Muscle layer of duodenum (tissue), 2 donors: ENCODE results near the gene OSCAR.
A peak's percentile ranks its signal among the peaks of the same experiment; 100 is the strongest.

Experiments used
- H3K27ac ChIP-seq: one replicate; pipeline ENCODE4 v1.7.0; 2013; ENCODE audit warnings: mild to moderate bottlenecking, low read length
- H3K27me3 ChIP-seq: one replicate; pipeline ENCODE4 v1.7.0; 2013; ENCODE audit warnings: low read depth, mild to moderate bottlenecking, control low read depth, low read length
- H3K36me3 ChIP-seq, 2 donors: one replicate each; pipeline ENCODE4 v1.7.0; 2013; ENCODE audit warnings: low read length in 2 of 2, control low read depth in 1 of 2, mild to moderate bottlenecking in 1 of 2; ENCODE audit not compliant: insufficient read depth in 2 of 2, control insufficient read depth in 1 of 2
- H3K4me1 ChIP-seq, 2 donors: one replicate each; pipeline ENCODE4 v1.7.0; 2013; ENCODE audit warnings: low read length in 2 of 2, mild to moderate bottlenecking in 2 of 2, control low read depth in 1 of 2, moderate library complexity in 1 of 2; ENCODE audit not compliant: insufficient read depth in 2 of 2, control insufficient read depth in 1 of 2
- H3K4me3 ChIP-seq, 2 donors: one replicate each; pipeline ENCODE4 v1.7.0; 2013; ENCODE audit warnings: low read length in 2 of 2, low read depth in 1 of 2, mild to moderate bottlenecking in 1 of 2
- H3K9me3 ChIP-seq, 2 donors: one replicate each; pipeline ENCODE4 v1.7.0; 2013; ENCODE audit warnings: low read length in 2 of 2, control low read depth in 1 of 2, mild to moderate bottlenecking in 1 of 2; ENCODE audit not compliant: control insufficient read depth in 1 of 2
- donor health status: healthy.

OSCAR gene, protein sequence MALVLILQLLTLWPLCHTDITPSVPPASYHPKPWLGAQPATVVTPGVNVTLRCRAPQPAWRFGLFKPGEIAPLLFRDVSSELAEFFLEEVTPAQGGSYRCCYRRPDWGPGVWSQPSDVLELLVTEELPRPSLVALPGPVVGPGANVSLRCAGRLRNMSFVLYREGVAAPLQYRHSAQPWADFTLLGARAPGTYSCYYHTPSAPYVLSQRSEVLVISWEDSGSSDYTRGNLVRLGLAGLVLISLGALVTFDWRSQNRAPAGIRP

DNA sequence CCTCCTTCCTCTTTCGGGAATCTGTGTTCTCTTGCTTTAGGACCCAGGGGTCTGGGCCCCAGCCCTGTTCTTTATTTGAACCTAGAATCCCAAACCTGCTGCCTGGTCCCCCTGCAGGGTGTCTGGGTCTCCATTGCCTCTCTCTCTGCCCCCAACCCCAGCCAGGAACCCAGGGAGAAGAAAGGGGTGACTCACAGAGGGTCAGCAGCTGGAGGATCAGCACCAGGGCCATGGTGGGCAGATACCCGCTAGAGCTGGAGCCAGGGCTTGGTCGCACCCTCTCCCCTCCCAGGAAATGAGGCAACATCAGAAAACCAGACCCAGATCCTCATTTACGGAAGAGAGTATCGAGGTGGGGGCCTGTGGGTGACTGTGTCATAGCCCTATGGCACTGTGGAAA is at the start of gene OSCAR:
OSCAR (minus strand) TSS at position 243 of the 400 bp plus-strand sequence; CDS start at position 232, 11 bp downstream.
- H3K27me3 ChIP-seq, result no peaks in the 10 kb centered on the region
- no peaks in the 10 kb centered on the region for H3K9me3 ChIP-seq
- no peak within 1 kb of the TSS for H3K4me3 ChIP-seq
- H3K4me1 ChIP-seq, result peaks cover 4 to 21% of the 10 kb centered on the region in 2 donors
- H3K27ac ChIP-seq, result no peak within 1 kb of the TSS
- H3K36me3 ChIP-seq, result peaks cover 1 to 4% of the 10 kb centered on the region in 2 donors

DNA sequence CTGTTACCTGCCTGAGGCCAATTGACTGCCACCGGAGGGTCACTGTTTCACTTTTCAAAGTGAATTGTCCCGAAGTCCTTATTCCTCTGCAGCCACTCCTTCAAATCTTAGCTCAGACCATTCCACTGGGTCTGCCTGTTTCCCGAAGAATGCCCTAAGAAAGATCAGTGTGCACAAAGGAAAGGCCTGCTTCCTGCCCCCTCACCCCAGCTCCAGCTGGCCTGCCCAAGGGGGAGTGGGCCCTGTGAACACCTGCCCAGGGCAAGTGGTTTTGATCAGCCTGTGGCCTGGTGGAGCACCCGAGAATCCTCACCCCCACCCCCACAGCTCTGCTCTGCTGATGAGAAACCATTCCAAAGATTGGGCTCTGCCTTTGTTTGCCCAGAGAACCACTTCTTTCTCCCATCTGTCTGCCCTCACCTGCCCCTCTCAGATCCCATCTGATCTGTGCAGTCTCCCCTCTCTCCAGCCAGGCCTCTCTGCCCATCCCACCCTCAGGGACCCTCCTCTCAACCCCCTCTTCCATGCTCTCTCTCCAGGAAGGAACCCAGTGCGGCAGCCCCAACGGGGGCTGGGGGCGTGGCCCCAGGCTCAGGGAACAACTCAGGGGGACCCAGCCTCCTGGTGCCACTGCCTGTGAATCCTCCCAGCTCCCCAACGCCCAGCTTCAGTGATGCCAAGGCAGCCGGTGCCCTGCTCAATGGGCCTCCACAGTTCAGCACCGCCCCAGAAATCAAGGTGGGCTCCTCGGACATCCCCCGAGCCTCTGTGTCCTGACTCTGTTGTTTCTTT is 48.6 kb upstream of the OSCAR start:
- no peak overlapping the region for H3K4me3 ChIP-seq
- no peak overlapping the region for H3K27ac ChIP-seq
- no peaks in the 10 kb centered on the region for H3K9me3 ChIP-seq
- peaks cover 0 to 25% of the 10 kb centered on the region in 2 donors for H3K4me1 ChIP-seq
- H3K27me3 ChIP-seq, result no peaks in the 10 kb centered on the region
- peaks cover 64 to 99% of the 10 kb centered on the region in 2 donors for H3K36me3 ChIP-seq

DNA sequence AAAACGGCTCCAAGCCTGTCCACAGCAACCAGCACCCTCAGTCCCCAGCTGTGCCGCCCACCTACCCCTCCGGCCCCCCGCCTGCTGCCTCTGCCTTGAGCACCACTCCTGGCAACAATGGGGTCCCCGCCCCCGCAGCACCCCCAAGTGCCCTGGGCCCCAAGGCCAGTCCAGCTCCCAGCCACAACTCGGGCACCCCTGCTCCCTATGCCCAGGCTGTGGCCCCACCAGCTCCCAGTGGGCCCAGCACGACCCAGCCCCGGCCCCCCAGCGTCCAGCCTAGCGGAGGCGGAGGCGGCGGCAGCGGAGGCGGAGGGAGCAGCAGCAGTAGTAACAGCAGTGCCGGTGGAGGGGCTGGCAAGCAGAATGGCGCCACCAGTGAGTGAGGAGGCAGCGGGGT is 47.6 kb upstream of the OSCAR start:
- H3K36me3 ChIP-seq, result peaks cover 70 to 99% of the 10 kb centered on the region in 2 donors
- no peak overlapping the region for H3K4me3 ChIP-seq
- H3K27ac ChIP-seq, result no peak overlapping the region
- H3K4me1 ChIP-seq, result peaks cover 0 to 21% of the 10 kb centered on the region in 2 donors
- H3K27me3 ChIP-seq, result no peaks in the 10 kb centered on the region
- H3K9me3 ChIP-seq, result no peaks in the 10 kb centered on the region

DNA sequence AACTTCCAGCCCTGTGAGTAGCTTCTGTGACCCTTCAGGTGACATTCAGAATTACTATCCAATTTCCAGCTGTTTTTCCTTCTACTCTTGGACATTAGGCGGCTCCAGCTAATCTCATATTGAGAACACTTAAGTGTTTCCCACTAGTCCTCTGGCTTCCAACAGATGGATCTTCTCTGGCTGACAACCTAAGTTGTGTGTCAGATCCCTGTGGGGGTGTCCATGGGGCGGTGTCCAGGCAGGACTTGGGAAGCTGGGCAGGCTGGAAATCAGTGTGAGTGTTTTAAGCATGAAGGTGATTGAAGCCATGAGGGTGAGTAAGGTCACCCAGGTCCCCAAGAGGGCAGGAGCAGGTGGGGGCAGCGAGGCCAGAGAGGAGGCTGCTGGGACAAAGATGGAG is 47.1 kb upstream of the OSCAR start:
- H3K27ac ChIP-seq, result no peak overlapping the region
- peaks cover 75 to 99% of the 10 kb centered on the region in 2 donors for H3K36me3 ChIP-seq
- H3K27me3 ChIP-seq, result no peaks in the 10 kb centered on the region

DNA sequence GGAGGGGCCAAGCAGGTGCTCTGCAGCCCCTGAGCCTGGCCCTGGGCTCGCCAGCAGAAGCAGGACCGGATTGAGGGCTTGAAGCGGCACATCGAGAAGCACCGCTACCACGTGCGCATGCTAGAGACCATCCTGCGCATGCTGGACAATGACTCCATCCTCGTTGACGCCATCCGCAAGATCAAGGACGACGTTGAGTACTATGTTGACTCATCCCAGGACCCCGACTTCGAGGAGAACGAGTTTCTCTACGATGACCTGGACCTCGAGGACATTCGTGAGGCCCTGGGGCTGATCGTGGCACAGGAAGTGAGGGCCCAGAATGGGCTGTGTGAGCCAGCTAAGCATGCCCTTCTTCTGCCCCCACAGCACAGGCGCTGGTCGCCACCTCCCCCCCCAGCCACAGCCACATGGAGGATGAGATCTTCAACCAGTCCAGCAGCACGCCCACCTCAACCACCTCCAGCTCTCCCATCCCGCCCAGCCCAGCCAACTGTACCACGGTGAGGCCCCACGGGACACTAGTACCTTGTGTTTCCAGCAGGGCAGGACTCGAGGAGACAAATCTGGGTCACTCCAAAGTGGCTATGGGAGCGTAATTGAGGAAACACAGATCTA is 45.0 kb upstream of the OSCAR start:
- Histone ChIP-seq H3K27ac (no peak overlapping the region), H3K9me3 (no peaks in the 10 kb centered on the region), H3K4me3 (no peak overlapping the region), H3K36me3 (peaks cover 71 to 81% of the 10 kb centered on the region in 2 donors), H3K27me3 (no peaks in the 10 kb centered on the region), H3K4me1 (peaks cover 0 to 23% of the 10 kb centered on the region in 2 donors)

More for the DNA sequence above, 47.1 kb upstream of the OSCAR start:
- Histone ChIP-seq H3K4me1 (peaks cover 0 to 17% of the 10 kb centered on the region in 2 donors), H3K4me3 (no peak overlapping the region), H3K9me3 (no peaks in the 10 kb centered on the region)

DNA sequence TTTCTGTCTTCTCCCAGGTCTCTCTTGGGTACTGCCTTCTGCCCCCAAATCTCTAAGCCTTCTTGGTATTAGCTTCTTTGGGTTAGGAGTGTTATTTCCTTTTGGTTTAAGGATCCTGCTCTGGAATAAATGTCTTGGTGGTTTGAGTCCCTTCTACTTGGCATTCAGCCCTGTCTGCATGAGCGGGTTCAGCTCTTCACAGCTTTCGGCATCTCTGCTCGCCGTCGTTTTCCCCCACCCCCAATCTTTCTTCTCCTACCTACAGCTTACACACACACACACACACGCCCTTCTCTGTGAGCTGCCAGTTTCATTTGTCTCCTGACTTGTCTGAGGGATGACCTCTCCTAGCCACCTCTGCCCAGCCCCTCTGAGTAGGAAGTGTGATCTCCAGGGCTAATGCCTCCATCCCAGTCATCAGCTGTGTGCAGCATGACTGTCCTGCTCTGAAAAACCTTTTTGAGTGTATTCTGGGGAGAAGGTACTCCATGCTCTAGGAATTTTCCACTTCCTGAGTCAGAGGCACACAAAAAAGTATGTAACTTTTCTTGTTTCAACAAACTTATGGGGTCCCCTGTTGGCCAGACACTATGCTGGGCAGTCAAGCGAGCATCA is 41.7 kb upstream of the OSCAR start:
- Histone ChIP-seq H3K4me1 (peaks cover 4 to 37% of the 10 kb centered on the region in 2 donors), H3K27me3 (no peaks in the 10 kb centered on the region), H3K27ac (no peak overlapping the region), H3K36me3 (peaks cover 47 to 53% of the 10 kb centered on the region in 2 donors), H3K9me3 (no peaks in the 10 kb centered on the region), H3K4me3 (no peak overlapping the region)

DNA sequence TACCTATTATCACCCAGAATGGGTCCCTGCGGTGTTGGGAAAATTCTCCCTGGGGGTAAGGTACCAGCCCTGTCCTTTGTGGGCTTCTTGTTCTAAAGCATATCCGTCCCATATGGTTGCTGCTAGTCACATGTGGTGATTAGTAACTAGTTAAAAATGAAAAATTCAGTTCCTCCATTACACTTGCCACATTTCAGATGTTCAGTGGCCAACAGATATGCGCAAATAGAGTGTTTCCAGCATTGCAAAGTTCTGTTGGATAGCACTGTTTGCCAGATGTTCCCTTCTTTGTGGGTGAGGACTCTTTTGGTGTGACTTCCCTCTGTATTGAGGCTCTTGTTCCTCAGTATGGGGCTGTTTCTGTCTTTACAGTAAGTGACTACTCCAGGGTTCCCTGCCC is 40.8 kb upstream of the OSCAR start:
- Histone ChIP-seq H3K9me3 (no peaks in the 10 kb centered on the region), H3K36me3 (peaks cover 38 to 43% of the 10 kb centered on the region in 2 donors), H3K27me3 (no peaks in the 10 kb centered on the region), H3K4me1 (peaks cover 4 to 31% of the 10 kb centered on the region in 2 donors), H3K27ac (no peak overlapping the region), H3K4me3 (no peak overlapping the region)

DNA sequence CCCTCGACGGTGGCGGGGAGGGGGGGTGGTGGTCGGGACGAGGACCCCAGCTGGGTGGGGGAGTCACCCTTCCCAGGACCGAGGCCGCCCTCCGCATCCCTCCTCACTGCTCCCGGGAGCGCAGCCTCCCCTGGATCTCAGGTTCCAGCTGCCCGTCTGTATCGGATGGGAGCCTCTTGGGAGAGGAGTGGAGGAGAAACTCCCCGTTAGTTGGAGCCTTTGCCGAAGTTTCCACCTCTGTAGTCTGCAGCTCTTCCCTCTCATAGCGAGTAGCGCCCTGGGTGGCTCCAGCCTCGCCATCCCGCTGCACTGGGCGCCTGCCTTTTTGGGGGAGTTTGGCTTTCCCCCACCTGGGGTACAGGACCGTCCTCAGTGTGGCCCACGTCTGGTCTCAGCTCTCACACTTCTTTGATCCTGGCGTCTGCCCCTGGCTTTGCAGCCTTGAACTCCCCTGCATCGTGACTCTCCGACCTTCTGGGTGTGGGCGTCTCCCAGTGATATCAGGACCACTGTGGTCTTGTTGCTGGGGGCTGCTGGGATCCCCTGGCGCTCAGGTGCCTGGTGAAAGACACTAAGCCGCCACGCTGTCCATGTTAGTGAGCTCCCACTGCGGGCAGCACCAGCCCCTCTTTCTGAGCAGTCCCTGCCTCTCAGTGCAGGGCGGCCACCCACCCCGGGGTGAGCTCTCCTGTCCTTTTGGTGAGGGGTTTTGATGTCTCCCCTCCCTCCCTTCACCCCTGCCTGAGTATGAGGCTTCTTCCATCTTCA is 38.1 kb upstream of the OSCAR start:
- no peaks in the 10 kb centered on the region for H3K27me3 ChIP-seq

DNA sequence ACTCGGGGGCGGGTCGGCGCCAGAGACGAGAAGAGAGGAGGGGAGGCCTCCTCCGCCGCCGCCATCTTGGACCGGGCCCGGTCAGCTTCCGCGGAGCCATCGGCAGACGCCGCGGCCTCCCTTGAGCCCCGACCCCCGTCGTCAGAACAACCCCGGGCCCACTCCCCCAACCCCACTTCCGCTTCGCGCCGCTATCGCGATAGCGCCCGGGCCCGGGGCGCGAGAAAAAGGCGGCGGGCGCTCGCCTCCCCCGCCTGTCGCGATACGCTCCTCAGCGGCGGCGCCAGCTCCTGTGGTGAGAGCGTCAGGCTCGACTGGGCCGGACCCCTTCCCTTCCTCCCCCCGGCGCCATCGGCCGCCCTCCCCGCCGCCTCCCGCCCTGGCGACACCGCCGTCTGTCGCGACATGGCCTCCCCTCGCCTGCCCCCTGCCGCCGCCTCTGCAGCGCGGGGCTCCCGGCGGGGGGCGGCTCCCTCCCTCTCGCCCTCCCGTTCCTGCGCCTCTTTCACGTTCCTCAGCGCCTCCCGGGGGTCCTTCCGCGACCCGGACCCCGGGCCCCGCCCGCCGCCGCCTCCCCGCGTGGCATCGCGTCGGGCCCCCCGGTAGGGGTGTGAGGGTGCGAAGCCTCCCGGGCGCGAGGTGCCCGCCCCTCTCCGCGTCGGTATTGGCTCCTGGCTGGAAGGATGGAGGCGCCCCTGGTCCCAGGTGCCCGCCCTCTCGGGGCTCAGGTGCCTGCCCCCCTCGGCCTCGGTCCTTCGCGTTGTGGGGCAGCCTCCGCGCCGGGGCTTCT is 37.3 kb upstream of the OSCAR start, which contains the start of gene CNOT3:
CNOT3 (plus strand) TSS at position 64 of the 790 bp plus-strand sequence. CDS start 5,217 bp downstream, outside the sequence.
- Histone ChIP-seq H3K36me3 (peaks cover 3 to 9% of the 10 kb centered on the region in 2 donors), H3K27me3 (no peaks in the 10 kb centered on the region), H3K4me3 (peak within 1 kb of the TSS; percentile 83 to 90), H3K4me1 (peaks cover 4 to 36% of the 10 kb centered on the region in 2 donors), H3K27ac (peak within 1 kb of the TSS; percentile 45), H3K9me3 (no peaks in the 10 kb centered on the region)

More for the DNA sequence above, 38.1 kb upstream of the OSCAR start:
- H3K36me3 ChIP-seq, result peaks cover 11 to 17% of the 10 kb centered on the region in 2 donors
- H3K9me3 ChIP-seq, result no peaks in the 10 kb centered on the region
- peaks cover 4 to 36% of the 10 kb centered on the region in 2 donors for H3K4me1 ChIP-seq
- no peak overlapping the region for H3K27ac ChIP-seq
- peak overlapping the region; percentile 60 to 90 for H3K4me3 ChIP-seq
